Transverse colon (tissue), 4 donors: ENCODE measurements around the gene AKIRIN1. TPM values are rescaled to one million over a fixed set of nuclear protein-coding genes. Genes with fewer than 3 reads are reported as not detected.

Experiments
- DNase-seq: peaks from one replicate; pipeline ENCODE4 v3.0.0-alpha.2; 2019
- H3K27ac ChIP-seq, 4 donors: fragments of 200-600 bp; sonication (generic); 2 replicates each; pipeline ENCODE4 v1.5.1; 2016 to 2018; ENCODE audit warnings: inconsistent platforms in 4 of 4
- H3K27me3 ChIP-seq: fragments of 200-600 bp; sonication (generic); 2 replicates; pipeline ENCODE4 v1.5.1; 2017; ENCODE audit warnings: inconsistent platforms
- H3K36me3 ChIP-seq, 4 donors: fragments of 200-600 bp; sonication (generic); 2 replicates each; pipeline ENCODE4 v1.5.1; 2017 to 2019; ENCODE audit warnings: inconsistent platforms in 4 of 4
- H3K4me1 ChIP-seq, 4 donors: fragments of 200-600 bp; sonication (generic); 2 replicates each; pipeline ENCODE4 v1.5.1; 2017 to 2020; ENCODE audit warnings: inconsistent platforms in 4 of 4
- H3K4me3 ChIP-seq, 4 donors: fragments of 200-600 bp; sonication (generic); 1 replicate in 1 of 4; 2 replicates in 3 of 4; pipeline versions ENCODE4 v1.5.1 to v1.6.1; 2017 to 2019; ENCODE audit warnings: inconsistent platforms in 4 of 4
- H3K9me3 ChIP-seq, 2 donors: fragments of 200-600 bp; sonication (generic); 2 replicates each; pipeline ENCODE4 v1.5.1; 2017 to 2019; ENCODE audit warnings: inconsistent platforms in 2 of 2
- CTCF ChIP-seq, 5 experiments: fragments of 200-600 bp in 3 of 5; fragments of 450-650 bp in 2 of 5; sonication (generic) in 3 of 5; IDR thresholded peaks; 1 replicate in 2 of 5; 2 replicates in 3 of 5; pipeline ENCODE4 v1.5.1; 2016 to 2017; ENCODE audit warnings: antibody characterized with exemption in 5 of 5, inconsistent platforms in 3 of 5, mild to moderate bottlenecking in 2 of 5, moderate library complexity in 1 of 5
- EP300 ChIP-seq: sonication (generic); formaldehyde crosslinking; IDR thresholded peaks from one replicate; pipeline ENCODE4 v1.6.1; 2017; ENCODE audit warnings: antibody characterized with exemption, low read depth
- POLR2A ChIP-seq: fragments of 450-650 bp; IDR thresholded peaks from one replicate; pipeline ENCODE4 v1.6.1; 2016; ENCODE audit warnings: antibody characterized with exemption, mild to moderate bottlenecking, moderate library complexity
- POLR2AphosphoS5 ChIP-seq, 3 donors: sonication (generic); formaldehyde crosslinking; IDR thresholded peaks; one replicate each; pipeline ENCODE4 v1.6.1; 2016; ENCODE audit warnings: antibody characterized with exemption in 3 of 3
- WGBS, 2 donors: methylation state at CpG; one replicate each; pipeline ENCODE4 v1.1.5; 2018; ENCODE audit warnings: low coverage in 1 of 2; 5-methylcytosine and 5-hydroxymethylcytosine counted together
- in situ Hi-C, 4 donors: fragments of 200-750 bp; cut with MboI; loops; one replicate each; pipeline versions ENCODE4 v1.15.0 to v1.15.1; 2017; ENCODE audit warnings: low sequenced_read_pairs in 3 of 4, low pct_ligation_motif_present in 1 of 4, low pct_unique_long_range_greater_than_20kb in 1 of 4
- intact Hi-C: fragments of 100-400 bp; cut with DNase I; formaldehyde crosslinking; loops from one replicate; pipeline ENCODE4 v1.15.1; 2023; ENCODE audit warnings: low total_unique reads
- total RNA-seq, 4 donors: library from RNA; depleted of rRNA; stranded (reverse); fragments of >200 nt; gene quantifications; one replicate each; pipeline ENCODE4 v1.1.0, GENCODE V29; 2016

The AKIRIN1 gene
- total RNA-seq, 4 donors from 2014 or later, result 38.5 to 70.7 (median 48.3) TPM

DNA sequence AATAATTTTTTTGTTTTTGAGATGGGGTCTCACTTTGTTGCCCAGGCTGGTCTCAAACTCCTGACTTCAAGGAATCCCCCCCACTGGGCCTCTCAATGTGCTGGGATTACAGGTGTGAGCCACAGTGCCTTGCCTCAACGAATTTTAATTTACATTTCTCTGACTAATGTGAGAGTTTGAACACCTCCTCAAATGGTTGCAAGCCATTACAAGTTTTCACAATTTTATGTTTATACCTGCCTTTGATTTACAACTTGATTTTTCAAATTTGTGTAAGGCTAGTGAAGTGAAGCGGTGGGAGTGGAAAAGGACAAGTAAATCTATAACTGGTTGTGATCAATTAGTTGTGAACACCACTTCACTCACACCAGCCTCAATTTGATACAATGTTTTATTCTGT is 40.5 kb upstream of the AKIRIN1 start:
- Histone ChIP-seq H3K4me3 (no peak overlapping the region), H3K27ac (no peak overlapping the region), H3K9me3 (no peaks in the 10 kb centered on the region), H3K4me1 (no peaks in the 10 kb centered on the region), H3K27me3 (no peaks in the 10 kb centered on the region), H3K36me3 (no peaks in the 10 kb centered on the region)
- no peak for DNase-seq
- intact Hi-C loops (no loop called here), in situ Hi-C loops (no loop called here)
- 59 to 100% methylated on average over 1 to 2 of the region's 2 CpGs for WGBS, 2 donors
- TF ChIP-seq POLR2AphosphoS5 (IDR thresholded peaks at IDR 0.05), result no peak

- intact Hi-C loops (no loop called here), in situ Hi-C loops (no loop called here)
- Histone ChIP-seq H3K27ac (no peak overlapping the region), H3K4me3 (no peak overlapping the region), H3K9me3 (no peaks in the 10 kb centered on the region), H3K4me1 (no peaks in the 10 kb centered on the region), H3K36me3 (no peaks in the 10 kb centered on the region), H3K27me3 (no peaks in the 10 kb centered on the region)
- 51% methylated on average over 4 of the region's 4 CpGs; no CpG with 5 or more reads in 1 of the 2 donors for WGBS, 2 donors
- DNase-seq, result no peak
- no peak for TF ChIP-seq EP300
- TF ChIP-seq POLR2AphosphoS5 (IDR thresholded peaks at IDR 0.05), result no peak
- no peak for TF ChIP-seq POLR2A
- no peak for TF ChIP-seq CTCF (IDR thresholded peaks at IDR 0.05)
Measured at GRCh38 chr1:38953433-38953860, 37.6 kb upstream of the AKIRIN1 start.

- H3K4me1 ChIP-seq, result no peaks in the 10 kb centered on the region
- TF ChIP-seq EP300, result no peak
- TF ChIP-seq POLR2AphosphoS5 (IDR thresholded peaks at IDR 0.05), result no peak
- TF ChIP-seq CTCF (IDR thresholded peaks at IDR 0.05), result no peak
- no peak for TF ChIP-seq POLR2A
- no peaks in the 10 kb centered on the region for H3K36me3 ChIP-seq
- intact Hi-C loops, result no loop called here
- in situ Hi-C loops, result no loop called here
- DNase-seq, result no peak
- no peak overlapping the region for H3K27ac ChIP-seq
- no peaks in the 10 kb centered on the region for H3K27me3 ChIP-seq
- H3K9me3 ChIP-seq, result no peaks in the 10 kb centered on the region
- no peak overlapping the region for H3K4me3 ChIP-seq
- 81 to 93% methylated on average over 2 of the region's 2 CpGs for WGBS, 2 donors
Measured at GRCh38 chr1:38958967-38959366, 32.1 kb upstream of the AKIRIN1 start.

DNA sequence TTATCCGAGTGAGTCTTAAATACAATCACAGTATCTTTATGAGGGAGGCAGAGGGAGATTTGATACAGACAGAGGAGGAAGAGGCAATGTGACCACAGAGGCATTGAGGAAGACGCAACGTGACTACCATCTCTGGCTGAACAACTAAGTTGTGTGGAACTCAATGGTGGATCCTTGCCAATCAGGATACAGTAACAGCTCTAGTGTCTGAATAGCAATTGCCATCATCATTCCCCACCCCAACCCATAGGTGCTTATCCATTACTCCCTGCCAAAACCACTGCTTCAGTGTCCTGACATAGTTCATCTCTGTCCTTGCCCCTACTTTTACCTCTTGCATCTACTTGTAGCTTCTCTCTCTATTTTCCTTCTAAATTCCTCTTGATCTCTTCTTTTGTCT is 29.0 kb upstream of the AKIRIN1 start:
- 60 to 70% methylated on average over 3 of the region's 3 CpGs for WGBS, 2 donors
- no peak for DNase-seq
- intact Hi-C loops (no loop called here), in situ Hi-C loops (no loop called here)
- Histone ChIP-seq H3K9me3 (no peaks in the 10 kb centered on the region), H3K27me3 (no peaks in the 10 kb centered on the region), H3K4me3 (no peak overlapping the region), H3K27ac (no peak overlapping the region), H3K4me1 (no peaks in the 10 kb centered on the region), H3K36me3 (no peaks in the 10 kb centered on the region)
- no peak for TF ChIP-seq CTCF (IDR thresholded peaks at IDR 0.05)
- TF ChIP-seq EP300, result no peak
- no peak for TF ChIP-seq POLR2AphosphoS5 (IDR thresholded peaks at IDR 0.05)
- TF ChIP-seq POLR2A, result no peak

GRCh38 chr1:38962560-38962959 is 28.5 kb upstream of the AKIRIN1 start:
- Histone ChIP-seq H3K9me3 (no peaks in the 10 kb centered on the region), H3K27me3 (no peaks in the 10 kb centered on the region), H3K4me1 (no peaks in the 10 kb centered on the region), H3K4me3 (no peak overlapping the region), H3K27ac (no peak overlapping the region), H3K36me3 (no peaks in the 10 kb centered on the region)
- 77 to 84% methylated on average over 4 to 7 of the region's 7 CpGs for WGBS, 2 donors
- DNase-seq, result no peak
- intact Hi-C loops (no loop called here), in situ Hi-C loops (no loop called here)
- no peak for TF ChIP-seq EP300
- no peak for TF ChIP-seq POLR2AphosphoS5 (IDR thresholded peaks at IDR 0.05)
- no peak for TF ChIP-seq POLR2A
- no peak for TF ChIP-seq CTCF (IDR thresholded peaks at IDR 0.05)
